ENCODE measurements around the gene PPFIBP2. TPM values are rescaled to one million over a fixed set of nuclear protein-coding genes. Genes with fewer than 3 reads are reported as not detected.
A peak's percentile ranks its signal among the peaks of the same experiment; 100 is the strongest.

The PPFIBP2 gene
- total and polyA plus RNA-seq, 2 of the 13 experiments (the other 11 are each of a cell fraction or from before 2014, with no cell fraction given) = 15.0 to 52.5 TPM

- TF ChIP-seq ZBTB40 (IDR thresholded peaks at IDR 0.05) (peak; percentile 77), ZBTB40 (CRISPR knock-in tag; IDR thresholded peaks at IDR 0.05) (peak; percentile 97)
These were observed 59.4 kb downstream of the PPFIBP2 start (continued) for GRCh38 chr11:7573193-7573557.
